ENCODE data around the gene SPINT2.

The SPINT2 gene

GRCh38 chr19:38283271-38283670 lies 18.9 kb downstream of the SPINT2 start:
- Histone ChIP-seq H3K9me3 (no peaks in the 10 kb centered on the region), H3K27me3 (ENCODE audit: low read depth) (no peaks in the 10 kb centered on the region), H3K36me3 (replicated peaks) (no peaks in the 10 kb centered on the region), H3K4me3 (no peak overlapping the region), H3K4me1 (no peaks in the 10 kb centered on the region)
- in situ Hi-C loops (cut with MboI; ENCODE audit: low sequenced_read_pairs): no loop called here
- DNase-seq (ENCODE audit: low spot score in 2 of 2): no peak

DNA sequence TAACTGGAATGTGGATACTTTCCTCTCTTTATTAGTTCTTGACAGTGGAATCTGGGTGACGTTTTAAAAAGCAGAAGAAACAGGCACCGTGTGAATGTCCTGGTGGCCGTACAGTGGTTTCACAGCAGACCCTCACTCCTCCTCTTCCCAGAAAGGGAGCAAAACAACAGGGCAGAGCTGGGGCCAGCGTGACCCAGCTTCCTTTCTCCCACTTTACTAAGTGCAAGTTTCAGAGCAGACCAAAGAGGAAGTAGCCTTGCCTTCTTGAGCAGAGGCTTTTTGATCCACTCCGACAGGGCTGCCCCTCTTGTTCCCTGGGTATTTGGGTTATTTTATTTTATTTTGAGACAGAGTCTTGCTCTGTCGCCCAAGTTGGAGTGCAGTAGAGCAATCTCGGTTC lies 20.0 kb downstream of the SPINT2 start:
- no peak overlapping the region for H3K4me3 ChIP-seq
- H3K4me1 ChIP-seq: no peaks in the 10 kb centered on the region
- H3K9me3 ChIP-seq: no peaks in the 10 kb centered on the region
- no peaks in the 10 kb centered on the region for H3K27me3 ChIP-seq (ENCODE audit: low read depth)
- H3K36me3 ChIP-seq (replicated peaks): no peaks in the 10 kb centered on the region
- in situ Hi-C loops (cut with MboI; ENCODE audit: low sequenced_read_pairs): no loop called here
- DNase-seq (ENCODE audit: low spot score in 2 of 2): no peak

- no peak for DNase-seq (ENCODE audit: low spot score in 2 of 2)
- H3K36me3 ChIP-seq (replicated peaks): no peaks in the 10 kb centered on the region
- in situ Hi-C loops (cut with MboI; ENCODE audit: low sequenced_read_pairs): no loop called here
- H3K4me1 ChIP-seq: no peaks in the 10 kb centered on the region
- no peaks in the 10 kb centered on the region for H3K27me3 ChIP-seq (ENCODE audit: low read depth)
- no peak overlapping the region for H3K4me3 ChIP-seq
- H3K9me3 ChIP-seq: no peaks in the 10 kb centered on the region
These were observed 21.2 kb downstream of the SPINT2 start for GRCh38 chr19:38285567-38285966.

- H3K4me1 ChIP-seq: no peaks in the 10 kb centered on the region
- in situ Hi-C loops (cut with MboI; ENCODE audit: low sequenced_read_pairs): no loop called here
- no peaks in the 10 kb centered on the region for H3K9me3 ChIP-seq
- no peak for DNase-seq (ENCODE audit: low spot score in 2 of 2)
- no peak overlapping the region for H3K4me3 ChIP-seq
- no peaks in the 10 kb centered on the region for H3K36me3 ChIP-seq (replicated peaks)
- no peaks in the 10 kb centered on the region for H3K27me3 ChIP-seq (ENCODE audit: low read depth)
These were observed 23.2 kb downstream of the SPINT2 start for GRCh38 chr19:38287604-38288003.

GRCh38 chr19:38288123-38288855 lies 23.9 kb downstream of the SPINT2 start:
- in situ Hi-C loops (cut with MboI; ENCODE audit: low sequenced_read_pairs): no loop called here
- Histone ChIP-seq H3K36me3 (replicated peaks) (no peaks in the 10 kb centered on the region), H3K27me3 (ENCODE audit: low read depth) (no peaks in the 10 kb centered on the region), H3K4me3 (no peak overlapping the region), H3K4me1 (no peaks in the 10 kb centered on the region), H3K9me3 (no peaks in the 10 kb centered on the region)
- DNase-seq (ENCODE audit: low spot score in 2 of 2): no peak

DNA sequence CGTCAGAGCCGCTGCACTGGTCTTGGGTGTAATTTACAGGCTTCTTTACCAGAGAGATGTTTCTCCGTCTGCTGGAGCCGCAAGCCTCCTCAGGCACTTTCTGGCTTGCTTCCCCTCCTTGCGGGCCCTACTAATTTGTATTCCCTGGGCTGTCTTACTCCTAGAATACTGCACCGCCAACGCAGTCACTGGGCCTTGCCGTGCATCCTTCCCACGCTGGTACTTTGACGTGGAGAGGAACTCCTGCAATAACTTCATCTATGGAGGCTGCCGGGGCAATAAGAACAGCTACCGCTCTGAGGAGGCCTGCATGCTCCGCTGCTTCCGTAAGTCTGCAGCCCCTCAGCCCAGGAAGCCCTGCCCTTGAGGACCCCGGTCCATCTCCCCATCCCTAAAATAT lies 25.6 kb downstream of the SPINT2 start:
- Histone ChIP-seq H3K9me3 (no peaks in the 10 kb centered on the region), H3K4me1 (no peaks in the 10 kb centered on the region), H3K27me3 (ENCODE audit: low read depth) (no peaks in the 10 kb centered on the region), H3K36me3 (replicated peaks) (no peaks in the 10 kb centered on the region), H3K4me3 (no peak overlapping the region)
- DNase-seq (ENCODE audit: low spot score in 2 of 2): no peak
- in situ Hi-C loops (cut with MboI; ENCODE audit: low sequenced_read_pairs): no loop called here

DNA sequence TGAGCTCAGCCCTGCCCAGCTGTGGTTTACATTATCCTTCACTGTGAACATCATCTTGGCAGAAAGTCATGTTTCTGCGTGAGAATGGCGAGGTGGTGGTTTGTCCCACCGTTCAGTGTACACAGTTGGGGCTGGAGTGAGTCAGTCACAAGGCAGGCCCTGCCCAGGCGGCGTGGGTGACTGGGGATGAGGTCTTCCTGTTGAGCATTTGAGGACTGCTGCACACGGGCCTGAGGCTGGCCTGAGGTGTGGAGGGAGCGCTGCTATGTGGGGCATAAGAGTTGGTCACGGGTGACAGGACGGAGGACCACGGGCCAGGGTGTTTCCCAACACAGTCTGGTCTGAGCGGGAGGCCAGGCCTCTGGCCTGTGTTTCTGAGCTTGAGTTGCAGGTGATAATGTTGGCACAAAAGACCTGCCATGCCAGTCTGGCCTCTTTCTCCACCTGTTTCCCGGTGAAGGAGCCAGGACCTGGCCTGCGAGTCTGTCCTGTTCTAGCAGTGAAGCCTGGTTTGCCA lies 26.3 kb downstream of the SPINT2 start:
- Histone ChIP-seq H3K4me3 (no peak overlapping the region), H3K36me3 (replicated peaks) (no peaks in the 10 kb centered on the region), H3K27me3 (ENCODE audit: low read depth) (no peaks in the 10 kb centered on the region), H3K9me3 (no peaks in the 10 kb centered on the region), H3K4me1 (no peaks in the 10 kb centered on the region)
- no peak for DNase-seq (ENCODE audit: low spot score in 2 of 2)
- in situ Hi-C loops (cut with MboI; ENCODE audit: low sequenced_read_pairs): no loop called here

- in situ Hi-C loops (cut with MboI; ENCODE audit: low sequenced_read_pairs): no loop called here
- Histone ChIP-seq H3K36me3 (replicated peaks) (no peaks in the 10 kb centered on the region), H3K4me3 (no peak overlapping the region), H3K27me3 (ENCODE audit: low read depth) (no peaks in the 10 kb centered on the region), H3K4me1 (no peaks in the 10 kb centered on the region), H3K9me3 (no peaks in the 10 kb centered on the region)
- no peak for DNase-seq (ENCODE audit: low spot score in 2 of 2)
These were observed 27.5 kb downstream of the SPINT2 start for GRCh38 chr19:38291855-38292254.

- DNase-seq (ENCODE audit: low spot score in 2 of 2): no peak
- no peaks in the 10 kb centered on the region for H3K36me3 ChIP-seq (replicated peaks)
- in situ Hi-C loops (cut with MboI; ENCODE audit: low sequenced_read_pairs): no loop called here
These were observed 28.9 kb downstream of the SPINT2 start for GRCh38 chr19:38293281-38293680.

DNA sequence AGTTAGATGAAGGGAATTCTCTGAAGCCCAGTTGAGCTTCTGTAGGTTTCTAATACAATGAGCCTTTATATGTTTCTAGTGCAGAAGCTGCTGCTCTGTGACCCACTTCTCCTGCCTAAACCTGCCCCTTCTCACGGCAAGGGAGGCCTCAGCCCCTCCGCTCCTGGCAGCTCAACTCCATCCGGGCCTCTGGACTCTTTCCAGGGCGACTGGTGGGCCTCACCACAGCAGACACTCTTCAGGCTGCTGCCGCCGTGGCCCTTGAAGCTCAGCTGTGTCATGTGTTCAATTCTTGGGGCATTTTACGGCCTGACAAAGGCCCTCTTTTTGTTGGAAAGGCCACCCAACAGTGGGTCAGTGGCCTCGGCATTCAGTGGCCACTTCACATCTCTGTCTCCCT lies 29.7 kb downstream of the SPINT2 start:
- no peaks in the 10 kb centered on the region for H3K36me3 ChIP-seq (replicated peaks)
- no peaks in the 10 kb centered on the region for H3K27me3 ChIP-seq (ENCODE audit: low read depth)
- in situ Hi-C loops (cut with MboI; ENCODE audit: low sequenced_read_pairs): no loop called here
- H3K4me3 ChIP-seq: no peak overlapping the region
- no peak for DNase-seq (ENCODE audit: low spot score in 2 of 2)
- no peaks in the 10 kb centered on the region for H3K9me3 ChIP-seq
- no peaks in the 10 kb centered on the region for H3K4me1 ChIP-seq

More at GRCh38 chr19:38293281-38293680, 28.9 kb downstream of the SPINT2 start:
- H3K4me3 ChIP-seq: no peak overlapping the region
- H3K27me3 ChIP-seq (ENCODE audit: low read depth): no peaks in the 10 kb centered on the region
- no peaks in the 10 kb centered on the region for H3K4me1 ChIP-seq
- H3K9me3 ChIP-seq: no peaks in the 10 kb centered on the region

DNA sequence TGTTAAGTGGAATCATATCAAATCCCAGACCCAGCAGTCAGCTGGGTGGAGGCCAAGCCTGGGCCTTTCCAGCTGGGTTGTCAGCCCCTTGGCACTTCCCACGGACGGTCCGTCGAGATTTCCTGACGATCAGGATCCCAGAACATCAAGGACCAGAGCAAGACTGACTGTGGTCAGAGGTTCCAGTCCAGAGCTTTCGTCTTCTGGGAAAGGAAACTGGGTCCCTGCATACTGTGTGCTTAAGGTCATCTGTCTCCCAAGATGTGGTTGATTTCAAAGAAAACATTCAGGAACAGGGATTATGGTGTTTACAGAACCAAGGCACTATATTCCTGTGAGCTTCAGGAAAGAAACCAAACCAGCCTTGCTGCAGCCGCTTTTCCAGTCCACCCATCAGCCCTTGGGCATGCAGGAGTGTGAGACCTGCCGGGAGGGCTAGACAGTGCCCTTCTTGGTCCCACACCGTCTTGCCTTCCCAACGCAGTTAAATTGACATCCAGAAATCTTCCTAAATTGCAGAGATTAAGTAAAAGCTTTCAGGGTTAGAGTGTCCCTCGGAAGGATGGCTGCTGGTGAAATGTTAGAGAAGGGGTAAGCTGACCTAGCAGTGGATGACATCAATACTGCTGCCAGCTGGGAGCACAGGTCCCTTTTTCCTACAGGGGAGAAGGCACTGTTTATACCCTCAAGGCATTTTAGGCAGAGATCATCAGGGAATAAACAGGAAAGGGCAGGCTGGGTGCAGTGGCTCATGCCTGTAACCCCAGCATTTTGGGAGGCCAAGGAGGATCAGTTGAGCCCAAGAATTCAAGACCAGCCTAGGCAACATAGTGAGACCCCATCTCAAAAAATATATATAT lies 34.7 kb downstream of the SPINT2 start:
- in situ Hi-C loops (cut with MboI; ENCODE audit: low sequenced_read_pairs): no loop called here
- DNase-seq (ENCODE audit: low spot score in 2 of 2): no peak
- Histone ChIP-seq H3K4me3 (no peak overlapping the region), H3K4me1 (no peaks in the 10 kb centered on the region), H3K36me3 (replicated peaks) (no peaks in the 10 kb centered on the region; the same call in 1 of the 2 replicates), H3K27me3 (ENCODE audit: low read depth) (no peaks in the 10 kb centered on the region), H3K9me3 (no peaks in the 10 kb centered on the region)

GRCh38 chr19:38303517-38304351 lies 39.4 kb downstream of the SPINT2 start, which contains the start of gene C19orf33:
TSS of gene C19orf33 (plus strand) at chr19:38304251. CDS start at chr19:38304262, 11 bp downstream.
- in situ Hi-C loops (cut with MboI; ENCODE audit: low sequenced_read_pairs): no loop called here
- H3K4me1 ChIP-seq: peaks cover 3% of the 10 kb centered on the region
- H3K4me3 ChIP-seq: no peak within 1 kb of the TSS
- DNase-seq (ENCODE audit: low spot score in 2 of 2): no peak
- peaks cover 35% of the 10 kb centered on the region for H3K36me3 ChIP-seq (replicated peaks)
- no peaks in the 10 kb centered on the region for H3K9me3 ChIP-seq
- no peaks in the 10 kb centered on the region for H3K27me3 ChIP-seq (ENCODE audit: low read depth)

- H3K9me3 ChIP-seq: no peaks in the 10 kb centered on the region
- peaks cover 3% of the 10 kb centered on the region for H3K4me1 ChIP-seq
- no peak for DNase-seq (ENCODE audit: low spot score in 2 of 2)
- no peak overlapping the region for H3K4me3 ChIP-seq
- peaks cover 39% of the 10 kb centered on the region for H3K36me3 ChIP-seq (replicated peaks)
- in situ Hi-C loops (cut with MboI; ENCODE audit: low sequenced_read_pairs): no loop called here
- H3K27me3 ChIP-seq (ENCODE audit: low read depth): no peaks in the 10 kb centered on the region
These were observed 40.0 kb downstream of the SPINT2 start for GRCh38 chr19:38304352-38304865.

All from HAP-1 (cell line).